Hepatocyte (in vitro differentiated cells): ENCODE results near the gene AIFM1. TPM values are rescaled to one million over a fixed set of nuclear protein-coding genes. Genes with fewer than 3 reads are reported as not detected.

Experiments
- DNase-seq: peaks from one replicate; pipeline ENCODE4 v3.0.0-alpha.2; 2016; ENCODE audit warnings: low spot score
- H2AFZ ChIP-seq: fragments of 200-600 bp; sonication (generic); 2 replicates; pipeline ENCODE4 v1.6.0; 2016; ENCODE audit warnings: antibody characterized with exemption, mild to moderate bottlenecking
- H3K27ac ChIP-seq: fragments of 200-600 bp; sonication (generic); 2 replicates; pipeline ENCODE4 v1.5.1; 2016; ENCODE audit warnings: mild to moderate bottlenecking
- H3K27me3 ChIP-seq: fragments of 200-600 bp; sonication (generic); 2 replicates; pipeline ENCODE4 v1.6.1; 2016
- H3K36me3 ChIP-seq: fragments of 200-600 bp; sonication (generic); replicated peaks from 2 replicates; pipeline ENCODE4 v1.5.1; 2016; ENCODE audit warnings: low read depth; ENCODE audit not compliant: insufficient read depth
- H3K4me1 ChIP-seq: fragments of 200-600 bp; sonication (generic); 2 replicates; pipeline ENCODE4 v1.5.1; 2016; ENCODE audit warnings: mild to moderate bottlenecking, moderate library complexity; ENCODE audit not compliant: insufficient read depth
- H3K4me2 ChIP-seq: fragments of 200-600 bp; sonication (generic); 2 replicates; pipeline ENCODE4 v1.6.0; 2016
- H3K4me3 ChIP-seq: fragments of 200-600 bp; sonication (generic); 2 replicates; pipeline ENCODE4 v1.5.1; 2016; ENCODE audit warnings: mild to moderate bottlenecking
- H3K79me2 ChIP-seq: fragments of 200-600 bp; sonication (generic); 2 replicates; pipeline ENCODE4 v1.6.0; 2017; ENCODE audit warnings: mild to moderate bottlenecking
- H3K9me2 ChIP-seq: fragments of 200-600 bp; sonication (generic); replicated peaks from 2 replicates; pipeline ENCODE4 v1.6.0; 2017; ENCODE audit warnings: mild to moderate bottlenecking; ENCODE audit not compliant: insufficient read depth
- H3K9me3 ChIP-seq: fragments of 200-600 bp; sonication (generic); 2 replicates; pipeline ENCODE4 v1.5.1; 2016; ENCODE audit warnings: low read depth, mild to moderate bottlenecking
- H4K20me1 ChIP-seq: fragments of 200-600 bp; sonication (generic); 2 replicates; pipeline ENCODE4 v1.6.0; 2016; ENCODE audit warnings: mild to moderate bottlenecking; ENCODE audit not compliant: insufficient read depth, poor library complexity, severe bottlenecking
- CTCF ChIP-seq: fragments of 200-600 bp; sonication (generic); IDR thresholded peaks from 2 replicates; pipeline ENCODE4 v1.5.1; 2016; ENCODE audit warnings: antibody characterized with exemption, mild to moderate bottlenecking; ENCODE audit not compliant: poor library complexity
- EZH2 ChIP-seq: fragments of 200-600 bp; sonication (generic); IDR thresholded peaks from 2 replicates; pipeline ENCODE4 v1.6.1; 2016; ENCODE audit warnings: antibody characterized with exemption, mild to moderate bottlenecking, borderline replicate concordance
- EZH2phosphoT487 ChIP-seq: fragments of 200-600 bp; sonication (generic); IDR thresholded peaks from one replicate; pipeline ENCODE4 v1.6.1; 2018; ENCODE audit warnings: antibody characterized with exemption, mild to moderate bottlenecking, low read depth, moderate library complexity; ENCODE audit not compliant: unreplicated experiment, severe bottlenecking
- WGBS: methylation state at CpG from one replicate; pipeline ENCODE4 v1.1.6; 2016; ENCODE audit warnings: low lambda C conversion rate; ENCODE audit errors: missing lambda C conversion rate; 5-methylcytosine and 5-hydroxymethylcytosine counted together
- polyA plus RNA-seq: library from polyadenylated mRNA; unstranded; fragments of >200 nt; fragmentation: Nextera tagmentation; extraction: Ambion mirVana; gene quantifications from 2 replicates; pipeline ENCODE4 v1.2.1, GENCODE V29; 2016
- total RNA-seq: library from RNA; depleted of rRNA; stranded (reverse); fragments of >200 nt; gene quantifications from 2 replicates; pipeline ENCODE4 v1.2.3, GENCODE V29; 2014

AIFM1 gene
- total and polyA plus RNA-seq, 2 experiments from 2014 or later, result 54.9 to 70.8 TPM

DNA sequence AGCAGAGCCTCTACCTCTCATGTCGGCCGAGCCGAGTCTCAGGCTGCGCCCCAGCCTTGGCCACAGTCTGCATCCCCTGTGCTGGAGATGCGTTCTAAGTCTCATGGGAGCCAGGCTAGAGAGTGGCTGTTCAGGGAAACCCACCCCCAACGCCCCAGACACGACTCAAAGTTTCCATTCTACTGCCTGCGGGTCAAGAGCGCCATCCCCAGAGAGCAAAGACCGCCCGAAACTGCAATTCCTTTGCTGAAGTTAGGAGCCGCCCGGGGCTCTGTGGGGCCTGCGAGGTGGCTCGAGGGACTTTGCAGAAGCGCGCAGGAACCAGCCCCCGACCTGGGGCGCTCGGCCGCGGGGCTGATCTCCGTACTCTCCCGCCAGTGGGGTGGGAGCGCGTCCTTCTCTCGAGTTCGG, 45.3 kb downstream of the AIFM1 start:
- Histone ChIP-seq H3K4me1 (peaks cover 8% of the 10 kb centered on the region), H3K9me3 (no peaks in the 10 kb centered on the region), H3K27ac (peak overlapping the region; percentile 83), H2AFZ (no peak overlapping the region), H3K36me3 (no peaks in the 10 kb centered on the region), H3K9me2 (no peaks in the 10 kb centered on the region), H4K20me1 (no peaks in the 10 kb centered on the region), H3K27me3 (no peaks in the 10 kb centered on the region), H3K4me3 (no peak overlapping the region), H3K4me2 (peak overlapping the region; percentile 73), H3K79me2 (no peaks in the 10 kb centered on the region)
- 53% methylated on average over 26 of the region's 28 CpGs for WGBS
- peak; percentile 53 for DNase-seq
- no peak for TF ChIP-seq CTCF
- TF ChIP-seq EZH2phosphoT487, result no peak
- no peak for TF ChIP-seq EZH2

GRCh38 chrX:130119312-130119898, 46.2 kb downstream of the AIFM1 start:
- Histone ChIP-seq H3K27me3 (no peaks in the 10 kb centered on the region), H3K4me2 (peak overlapping the region; percentile 56), H3K79me2 (no peaks in the 10 kb centered on the region), H3K9me3 (no peaks in the 10 kb centered on the region), H3K4me1 (peaks cover 8% of the 10 kb centered on the region), H3K36me3 (no peaks in the 10 kb centered on the region), H3K27ac (peak overlapping the region; percentile 83), H3K4me3 (no peak overlapping the region), H4K20me1 (no peaks in the 10 kb centered on the region), H2AFZ (no peak overlapping the region), H3K9me2 (no peaks in the 10 kb centered on the region)
- WGBS, result 61% methylated on average over 14 of the region's 14 CpGs
- DNase-seq, result no peak
- TF ChIP-seq EZH2 (no peak), CTCF (no peak), EZH2phosphoT487 (no peak)

DNA sequence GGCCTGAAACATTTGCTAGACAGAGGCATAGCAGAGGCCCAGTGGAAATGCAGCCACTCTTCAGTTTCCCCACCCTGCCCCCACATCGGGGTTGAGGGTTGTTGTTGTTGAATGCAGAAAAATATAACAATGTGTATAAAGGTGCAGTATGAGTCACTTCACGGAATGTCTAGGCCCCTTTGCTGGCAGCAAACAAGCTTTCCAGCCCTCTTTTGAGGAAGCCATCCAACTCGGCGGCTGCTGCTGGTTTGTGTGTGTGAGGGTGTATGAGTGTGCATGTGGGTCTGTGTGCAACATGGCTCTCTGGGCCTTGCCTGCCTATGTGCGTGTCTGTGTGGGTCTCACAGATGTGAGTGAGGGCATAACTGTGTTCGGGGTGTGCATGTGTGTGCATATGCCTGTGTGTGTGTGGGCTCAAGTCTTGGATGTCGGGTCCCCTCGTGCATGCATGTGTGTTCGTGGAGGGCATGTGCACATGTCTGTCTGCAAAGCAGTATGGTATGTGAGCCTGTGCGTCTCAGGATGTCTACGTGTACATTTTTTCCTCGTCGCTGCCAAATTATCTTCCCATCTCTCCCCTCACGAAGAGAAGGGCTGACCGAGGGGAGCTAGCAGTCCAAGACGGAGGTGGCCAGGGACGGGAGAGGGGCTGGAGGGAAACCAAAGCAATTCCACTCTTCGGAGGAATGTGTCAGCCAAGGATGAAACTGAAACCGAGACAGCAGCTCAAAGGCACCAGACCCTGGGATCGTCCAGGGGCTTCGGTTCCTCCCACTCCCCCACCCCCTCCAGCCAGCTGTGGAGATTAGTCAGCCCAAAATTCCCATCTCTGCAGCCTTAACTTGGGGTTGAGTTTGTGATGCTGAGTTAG, 47.0 kb downstream of the AIFM1 start:
- TF ChIP-seq CTCF (no peak), EZH2 (no peak), EZH2phosphoT487 (no peak)
- H2AFZ ChIP-seq, result no peak overlapping the region
- H3K27ac ChIP-seq, result peak overlapping the region; percentile 83
- H3K27me3 ChIP-seq, result no peaks in the 10 kb centered on the region
- peaks cover 8% of the 10 kb centered on the region for H3K4me1 ChIP-seq
- DNase-seq, result peak; percentile 45
- H3K9me2 ChIP-seq, result no peaks in the 10 kb centered on the region
- H3K36me3 ChIP-seq, result no peaks in the 10 kb centered on the region
- no peaks in the 10 kb centered on the region for H4K20me1 ChIP-seq
- peak overlapping the region; percentile 56 for H3K4me2 ChIP-seq
- no peaks in the 10 kb centered on the region for H3K79me2 ChIP-seq
- 69% methylated on average over 21 of the region's 21 CpGs for WGBS
- no peaks in the 10 kb centered on the region for H3K9me3 ChIP-seq
- no peak overlapping the region for H3K4me3 ChIP-seq
